ENCODE results near the gene KRT32. TPM values are rescaled to one million over a fixed set of nuclear protein-coding genes. Genes with fewer than 3 reads are reported as not detected.

KRT32 gene
- total and polyA plus RNA-seq, 7 donors: 0.12 to 0.31 (median 0.15) TPM; not detected in 4

GRCh38 chr17:41480581-41480980 lies 13.4 kb upstream of the KRT32 start:
- H3K4me3 ChIP-seq: no peak overlapping the region
- no peak for ATAC-seq
- no peak for DNase-seq
- H3K4me1 ChIP-seq: no peaks in the 10 kb centered on the region
- no peaks in the 10 kb centered on the region for H3K9me3 ChIP-seq
- intact Hi-C loops (cut with DNase I): no loop called here
- H3K36me3 ChIP-seq (ENCODE audit: insufficient read depth in 1 of 2, low read depth in 1 of 2): no peaks in the 10 kb centered on the region
- TF ChIP-seq CTCF (IDR thresholded peaks at IDR 0.05): no peak
- no peaks in the 10 kb centered on the region for H3K27me3 ChIP-seq (ENCODE audit: insufficient read depth in 3 of 3, low read length in 2 of 3)
- no peak overlapping the region for H3K27ac ChIP-seq
- WGBS, 3 donors: 90 to 95% (median 95%) methylated on average over 10 of the region's 10 CpGs

- no peaks in the 10 kb centered on the region for H3K9me3 ChIP-seq
- ATAC-seq: no peak
- intact Hi-C loops (cut with DNase I): no loop called here
- WGBS, 3 donors: 41 to 63% (median 61%) methylated on average over 2 of the region's 2 CpGs
- no peak for DNase-seq
- H3K27ac ChIP-seq: no peak overlapping the region
- H3K4me3 ChIP-seq: no peak overlapping the region
- no peaks in the 10 kb centered on the region for H3K4me1 ChIP-seq
- TF ChIP-seq CTCF (IDR thresholded peaks at IDR 0.05): no peak
- H3K27me3 ChIP-seq (ENCODE audit: insufficient read depth in 3 of 3, low read length in 2 of 3): no peaks in the 10 kb centered on the region
- no peaks in the 10 kb centered on the region for H3K36me3 ChIP-seq (ENCODE audit: insufficient read depth in 1 of 2, low read depth in 1 of 2)
Measured at GRCh38 chr17:41480136-41480535, 12.9 kb upstream of the KRT32 start.

- TF ChIP-seq CTCF (IDR thresholded peaks at IDR 0.05): no peak
- intact Hi-C loops (cut with DNase I): no loop called here
- DNase-seq: no peak
- H3K27me3 ChIP-seq (ENCODE audit: insufficient read depth in 3 of 3, low read length in 2 of 3): no peaks in the 10 kb centered on the region
- H3K36me3 ChIP-seq (ENCODE audit: insufficient read depth in 1 of 2, low read depth in 1 of 2): no peaks in the 10 kb centered on the region
- H3K9me3 ChIP-seq: no peaks in the 10 kb centered on the region
- no peak for ATAC-seq
- no peaks in the 10 kb centered on the region for H3K4me1 ChIP-seq
- H3K27ac ChIP-seq: no peak overlapping the region
- no peak overlapping the region for H3K4me3 ChIP-seq
- WGBS, 3 donors: 81 to 85% (median 83%) methylated on average over 8 of the region's 8 CpGs
Measured at GRCh38 chr17:41478237-41478636, 11.1 kb upstream of the KRT32 start.

GRCh38 chr17:41476866-41477815 lies 10.0 kb upstream of the KRT32 start:
- TF ChIP-seq CTCF (IDR thresholded peaks at IDR 0.05): no peak
- H3K4me3 ChIP-seq: no peak overlapping the region
- no peak for DNase-seq
- H3K4me1 ChIP-seq: no peaks in the 10 kb centered on the region
- no peak overlapping the region for H3K27ac ChIP-seq
- intact Hi-C loops (cut with DNase I): no loop called here
- no peaks in the 10 kb centered on the region for H3K9me3 ChIP-seq
- no peak for ATAC-seq
- WGBS, 3 donors: 83 to 84% (median 84%) methylated on average over 22 of the region's 22 CpGs
- no peaks in the 10 kb centered on the region for H3K36me3 ChIP-seq (ENCODE audit: insufficient read depth in 1 of 2, low read depth in 1 of 2)
- no peaks in the 10 kb centered on the region for H3K27me3 ChIP-seq (ENCODE audit: insufficient read depth in 3 of 3, low read length in 2 of 3)

Measured in psoas muscle (tissue), 8 donors.